ENCODE data around the gene PTPN23. TPM values are rescaled to one million over a fixed set of nuclear protein-coding genes. Genes with fewer than 3 reads are reported as not detected.

PTPN23 gene
- total and polyA plus RNA-seq, 9 of the 15 experiments (the other 6 are each of a cell fraction or from before 2014, with no cell fraction given) = 0.41 to 58.7 (median 7.2) TPM

- TF ChIP-seq POLR2AphosphoS5 (IDR thresholded peaks at IDR 0.05; ENCODE audit: control insufficient read depth, insufficient read depth, low read depth, low read length) (peak; percentile 50), PRPF4 (IDR thresholded peaks at IDR 0.05; ENCODE audit: insufficient read depth, low read depth, low read length, poor library complexity, severe bottlenecking) (no peak), TCF7 (IDR thresholded peaks at IDR 0.05; ENCODE audit: borderline replicate concordance) (no peak), SMC3 (conservative IDR thresholded peaks at IDR 0.05; ENCODE audit: insufficient read depth, low read depth, low read length) (no peak), ZNF239 (CRISPR knock-in tag; IDR thresholded peaks at IDR 0.05) (peak; percentile 13; the same call in 1 of the 2 replicates), SREBF2 (CRISPR knock-in tag; IDR thresholded peaks at IDR 0.05) (no peak), PPARD (CRISPR knock-in tag; IDR thresholded peaks at IDR 0.05) (no peak), ZNF354B (CRISPR knock-in tag; IDR thresholded peaks at IDR 0.05) (no peak), RBBP5 (IDR thresholded peaks at IDR 0.05; ENCODE audit: borderline replicate concordance, insufficient read depth, low read length, poor library complexity, severe bottlenecking) (no peak), EP400 (IDR thresholded peaks at IDR 0.05) (no peak), SAP30 (IDR thresholded peaks at IDR 0.05; ENCODE audit: borderline replicate concordance, insufficient read depth, low read depth, low read length, poor library complexity, severe bottlenecking) (no peak), ZNF140 (CRISPR knock-in tag; IDR thresholded peaks at IDR 0.05) (no peak), ZNF3 (CRISPR knock-in tag; IDR thresholded peaks at IDR 0.05) (no peak), GTF2B (IDR thresholded peaks at IDR 0.05; ENCODE audit: extremely low read depth, insufficient read length) (no peak), ZNF124 (CRISPR knock-in tag; IDR thresholded peaks at IDR 0.05) (no peak), CEBPG (CRISPR knock-in tag; IDR thresholded peaks at IDR 0.05) (no peak), CEBPG (tag; conservative IDR thresholded peaks at IDR 0.05 in 1 of 2, IDR thresholded peaks at IDR 0.05 in 1 of 2) (peak in 1 of 2 experiments; percentile 85; a peak in 2 of 4 replicates), ZNF395 (CRISPR knock-in tag; IDR thresholded peaks at IDR 0.05) (peak; percentile 79), ZNF707 (CRISPR knock-in tag; conservative IDR thresholded peaks at IDR 0.05) (no peak), DEAF1 (CRISPR knock-in tag; IDR thresholded peaks at IDR 0.05) (peak; percentile 37), MED1 (CRISPR knock-in tag; IDR thresholded peaks at IDR 0.05; ENCODE audit: borderline replicate concordance) (no peak), SNRNP70 (optimal IDR thresholded peaks at IDR 0.05; ENCODE audit: low read depth, low read length) (no peak)
- TF ChIP-seq, protein P1, sequence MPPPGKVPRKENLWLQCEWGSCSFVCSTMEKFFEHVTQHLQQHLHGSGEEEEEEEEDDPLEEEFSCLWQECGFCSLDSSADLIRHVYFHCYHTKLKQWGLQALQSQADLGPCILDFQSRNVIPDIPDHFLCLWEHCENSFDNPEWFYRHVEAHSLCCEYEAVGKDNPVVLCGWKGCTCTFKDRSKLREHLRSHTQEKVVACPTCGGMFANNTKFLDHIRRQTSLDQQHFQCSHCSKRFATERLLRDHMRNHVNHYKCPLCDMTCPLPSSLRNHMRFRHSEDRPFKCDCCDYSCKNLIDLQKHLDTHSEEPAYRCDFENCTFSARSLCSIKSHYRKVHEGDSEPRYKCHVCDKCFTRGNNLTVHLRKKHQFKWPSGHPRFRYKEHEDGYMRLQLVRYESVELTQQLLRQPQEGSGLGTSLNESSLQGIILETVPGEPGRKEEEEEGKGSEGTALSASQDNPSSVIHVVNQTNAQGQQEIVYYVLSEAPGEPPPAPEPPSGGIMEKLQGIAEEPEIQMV (tag; conservative IDR thresholded peaks at IDR 0.05; ENCODE audit: low read depth) = no peak
Measured at GRCh38 chr3:47347217-47347801, 33.5 kb upstream of the PTPN23 start (continued).
